GM12878 (cell line): ENCODE data around the gene CACNA1B.
"Not testable (repeated sequence)": the region's sequence is repeated elsewhere in the genome, so short reads cannot be mapped to it uniquely, and the experiment has no call there.

Source experiments
- BHLHE40 ChIP-seq, 2 experiments: fragments of 450-650 bp in 1 of 2; IDR thresholded peaks; 2 replicates each; pipeline ENCODE4 v1.6.1; 2011 to 2017; ENCODE audit warnings: low read depth in 2 of 2, borderline replicate concordance in 1 of 2, improper control_type of control experiment in 1 of 2, low read length in 1 of 2, mild to moderate bottlenecking in 1 of 2
- BRCA1 ChIP-seq: IDR thresholded peaks from 2 replicates; pipeline ENCODE4 v1.6.1; 2011; ENCODE audit warnings: low read depth, low read length, improper control_type of control experiment
- CBFB ChIP-seq: IDR thresholded peaks from 2 replicates; pipeline ENCODE4 v1.6.1; 2016; ENCODE audit warnings: antibody characterized with exemption, low read depth
- POLR2A ChIP-seq: IDR thresholded peaks from 2 replicates; pipeline ENCODE4 v1.6.1; 2011; ENCODE audit warnings: low read depth, mild to moderate bottlenecking, low read length
- RFX5 ChIP-seq: IDR thresholded peaks from 2 replicates; pipeline ENCODE4 v1.6.1; 2011; ENCODE audit warnings: low read depth, low read length, improper control_type of control experiment
- SUZ12 ChIP-seq: fragments of 200-600 bp; sonication (generic); IDR thresholded peaks from one replicate; pipeline ENCODE4 v1.6.1; 2018; ENCODE audit warnings: antibody characterized with exemption, mild to moderate bottlenecking; ENCODE audit not compliant: unreplicated experiment
- ZNF24 ChIP-seq: fragments of 450-650 bp; IDR thresholded peaks from 2 replicates; pipeline ENCODE4 v1.6.1; 2017; ENCODE audit warnings: antibody characterized with exemption, mild to moderate bottlenecking
- TF ChIP-seq, protein P1 (sequence below): IDR thresholded peaks from 2 replicates; pipeline ENCODE4 v1.6.1; 2012; ENCODE audit warnings: low read depth, low read length, improper control_type of control experiment
- TF ChIP-seq, protein P2 (sequence below): IDR thresholded peaks from 2 replicates; pipeline ENCODE4 v1.6.1; 2012; ENCODE audit warnings: mild to moderate bottlenecking, low read depth, low read length

DNA sequence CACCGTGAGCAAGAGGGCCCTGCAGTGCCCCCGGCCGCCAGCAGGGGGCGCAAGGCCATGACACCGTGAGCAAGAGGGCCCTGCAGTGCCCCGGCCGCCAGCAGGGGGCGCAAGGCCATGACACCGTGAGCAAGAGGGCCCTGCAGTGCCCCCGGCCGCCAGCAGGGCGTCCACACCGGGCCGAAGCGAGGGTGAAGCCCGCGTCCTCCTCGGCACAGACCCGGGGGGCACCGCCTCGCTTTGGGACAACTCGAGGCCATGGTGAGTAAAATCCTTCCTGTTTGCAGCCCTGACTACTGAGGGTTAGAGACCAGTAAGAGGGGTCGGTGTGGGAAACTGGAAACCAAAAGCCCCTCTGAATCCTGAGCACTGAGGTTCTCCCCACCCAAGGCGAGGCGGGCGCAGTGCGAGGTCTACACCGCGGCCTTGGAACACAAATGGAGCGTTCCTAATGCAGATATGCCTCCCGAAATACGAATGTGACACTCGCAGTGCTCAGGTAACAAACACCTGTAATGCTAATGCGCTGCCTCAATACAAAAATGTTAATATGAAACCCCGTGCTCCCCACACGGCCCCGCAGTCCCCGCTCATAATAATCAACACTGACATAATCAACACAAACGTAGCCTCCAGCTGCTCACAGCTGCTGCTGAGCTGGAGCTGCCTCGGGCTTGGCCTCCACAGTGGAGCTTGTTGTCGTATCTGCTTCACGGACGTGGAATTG lies 249.4 kb downstream of the CACNA1B start:
- not testable (repeated sequence) for TF ChIP-seq SUZ12; CBFB; BHLHE40 (IDR thresholded peaks at IDR 0.05; ENCODE audit: borderline replicate concordance in 1 of 2, low read depth in 2 of 2, low read length in 1 of 2); ZNF24; RFX5; POLR2A; BRCA1
- TF ChIP-seq, protein P1, sequence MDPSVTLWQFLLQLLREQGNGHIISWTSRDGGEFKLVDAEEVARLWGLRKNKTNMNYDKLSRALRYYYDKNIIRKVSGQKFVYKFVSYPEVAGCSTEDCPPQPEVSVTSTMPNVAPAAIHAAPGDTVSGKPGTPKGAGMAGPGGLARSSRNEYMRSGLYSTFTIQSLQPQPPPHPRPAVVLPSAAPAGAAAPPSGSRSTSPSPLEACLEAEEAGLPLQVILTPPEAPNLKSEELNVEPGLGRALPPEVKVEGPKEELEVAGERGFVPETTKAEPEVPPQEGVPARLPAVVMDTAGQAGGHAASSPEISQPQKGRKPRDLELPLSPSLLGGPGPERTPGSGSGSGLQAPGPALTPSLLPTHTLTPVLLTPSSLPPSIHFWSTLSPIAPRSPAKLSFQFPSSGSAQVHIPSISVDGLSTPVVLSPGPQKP = not testable (repeated sequence)
- TF ChIP-seq, protein P2, sequence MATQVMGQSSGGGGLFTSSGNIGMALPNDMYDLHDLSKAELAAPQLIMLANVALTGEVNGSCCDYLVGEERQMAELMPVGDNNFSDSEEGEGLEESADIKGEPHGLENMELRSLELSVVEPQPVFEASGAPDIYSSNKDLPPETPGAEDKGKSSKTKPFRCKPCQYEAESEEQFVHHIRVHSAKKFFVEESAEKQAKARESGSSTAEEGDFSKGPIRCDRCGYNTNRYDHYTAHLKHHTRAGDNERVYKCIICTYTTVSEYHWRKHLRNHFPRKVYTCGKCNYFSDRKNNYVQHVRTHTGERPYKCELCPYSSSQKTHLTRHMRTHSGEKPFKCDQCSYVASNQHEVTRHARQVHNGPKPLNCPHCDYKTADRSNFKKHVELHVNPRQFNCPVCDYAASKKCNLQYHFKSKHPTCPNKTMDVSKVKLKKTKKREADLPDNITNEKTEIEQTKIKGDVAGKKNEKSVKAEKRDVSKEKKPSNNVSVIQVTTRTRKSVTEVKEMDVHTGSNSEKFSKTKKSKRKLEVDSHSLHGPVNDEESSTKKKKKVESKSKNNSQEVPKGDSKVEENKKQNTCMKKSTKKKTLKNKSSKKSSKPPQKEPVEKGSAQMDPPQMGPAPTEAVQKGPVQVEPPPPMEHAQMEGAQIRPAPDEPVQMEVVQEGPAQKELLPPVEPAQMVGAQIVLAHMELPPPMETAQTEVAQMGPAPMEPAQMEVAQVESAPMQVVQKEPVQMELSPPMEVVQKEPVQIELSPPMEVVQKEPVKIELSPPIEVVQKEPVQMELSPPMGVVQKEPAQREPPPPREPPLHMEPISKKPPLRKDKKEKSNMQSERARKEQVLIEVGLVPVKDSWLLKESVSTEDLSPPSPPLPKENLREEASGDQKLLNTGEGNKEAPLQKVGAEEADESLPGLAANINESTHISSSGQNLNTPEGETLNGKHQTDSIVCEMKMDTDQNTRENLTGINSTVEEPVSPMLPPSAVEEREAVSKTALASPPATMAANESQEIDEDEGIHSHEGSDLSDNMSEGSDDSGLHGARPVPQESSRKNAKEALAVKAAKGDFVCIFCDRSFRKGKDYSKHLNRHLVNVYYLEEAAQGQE = not testable (repeated sequence)
